HepG2 (cell line): Measurements from ENCODE around the gene CDC42SE2. TPM values are rescaled to one million over a fixed set of nuclear protein-coding genes. Genes with fewer than 3 reads are reported as not detected.

Experiments
- ATAC-seq: fragments of 200-7000 bp; cut with Tn5 transposase; 3 replicates; pipeline ENCODE4 v1.9.1; 2020; ENCODE audit warnings: mild to moderate bottlenecking, moderate library complexity
- BruUV-seq: library from RNA; stranded (reverse); fragments of 400-500 nt; replicated peaks from 2 replicates; lab custom pipeline; 2021; lab: Mats Ljungman, UMichigan
- CTCF ChIA-PET: fragments of 300-600 bp; formaldehyde crosslinking; extraction: SDS; loops from one replicate; lab custom pipeline; 2021; ENCODE audit warnings: low total read pairs, inconsistent platforms, low intra/inter-chr PET ratio; lab: Yijun Ruan, JAX
- POLR2A ChIA-PET: fragments of 350-600 bp; sonication (Branson Sonifier 250); formaldehyde crosslinking; loops from one replicate; lab custom pipeline; 2020; ENCODE audit warnings: antibody characterized with exemption, inconsistent platforms; lab: Yijun Ruan, JAX
- DNase-seq: peaks from one replicate; pipeline ENCODE4 v3.0.0-alpha.2; 2015; ENCODE audit warnings: low spot score
- FAIRE-seq: peaks from 3 replicates; lab custom pipeline; 2011; peaks lifted over from hg19 to GRCh38; lab: Jason Lieb, UNC
- H2AFZ ChIP-seq: one replicate; pipeline ENCODE4 v1.6.1; 2011; ENCODE audit warnings: low read length, inconsistent platforms
- H3K27ac ChIP-seq: fragments of 300-600 bp; 3 replicates; pipeline ENCODE4 v1.8.0; 2011; ENCODE audit warnings: mixed run types, mild to moderate bottlenecking, mixed read lengths, low read length, inconsistent platforms; ENCODE audit not compliant: insufficient read depth; ENCODE audit errors: extremely low read length
- H3K27me3 ChIP-seq, 2 experiments: fragments of 200-600 bp in 1 of 2; 2 replicates in 1 of 2; 3 replicates in 1 of 2; pipeline versions ENCODE4 v1.6.0 to v1.8.0; 2011; ENCODE audit warnings: low read length in 2 of 2, mild to moderate bottlenecking in 2 of 2, moderate library complexity in 2 of 2, inconsistent platforms in 1 of 2; ENCODE audit not compliant: insufficient read depth in 2 of 2, control insufficient read depth in 1 of 2
- H3K36me3 ChIP-seq, 2 experiments: fragments of 200-600 bp in 1 of 2; replicated peaks in 1 of 2; 2 replicates in 1 of 2; 3 replicates in 1 of 2; pipeline versions ENCODE4 v1.5.1 to v1.8.0; 2011; ENCODE audit warnings: low read length in 2 of 2, inconsistent platforms in 1 of 2; ENCODE audit not compliant: insufficient read depth in 2 of 2, control insufficient read depth in 1 of 2
- H3K4me1 ChIP-seq: 2 replicates; pipeline ENCODE4 v1.5.1; 2012; ENCODE audit warnings: low read length, inconsistent platforms; ENCODE audit not compliant: insufficient read depth
- H3K4me2 ChIP-seq: 2 replicates; pipeline ENCODE4 v1.6.0; 2011; ENCODE audit warnings: low read depth, low read length, inconsistent platforms
- H3K4me3 ChIP-seq, 3 experiments: fragments of 200-600 bp in 1 of 3; sonication (generic), shearing (Covaris generic) in 1 of 3; replicated peaks in 1 of 3; 2 replicates each; pipeline ENCODE4 v1.5.1; 2011 to 2016; ENCODE audit warnings: low read length in 3 of 3, inconsistent platforms in 2 of 3, low read depth in 2 of 3, mild to moderate bottlenecking in 2 of 3, control low read depth in 1 of 3, mixed read lengths in 1 of 3; ENCODE audit not compliant: insufficient read depth in 1 of 3
- H3K79me2 ChIP-seq: one replicate; pipeline ENCODE4 v1.6.1; 2011; ENCODE audit warnings: low read length, inconsistent platforms; ENCODE audit not compliant: insufficient read depth
- H3K9ac ChIP-seq: 2 replicates; pipeline ENCODE4 v1.6.0; 2011; ENCODE audit warnings: mild to moderate bottlenecking, low read depth, low read length, inconsistent platforms; ENCODE audit not compliant: insufficient read depth
- H3K9me3 ChIP-seq: 2 replicates; pipeline ENCODE4 v1.5.1; 2012; ENCODE audit warnings: mild to moderate bottlenecking, low read length
- H4K20me1 ChIP-seq: 2 replicates; pipeline ENCODE4 v1.6.0; 2011; ENCODE audit warnings: inconsistent platforms, mild to moderate bottlenecking, low read length, moderate library complexity; ENCODE audit not compliant: insufficient read depth
- ARHGAP35 ChIP-seq: sonication (generic); formaldehyde crosslinking; IDR thresholded peaks from 2 replicates; pipeline ENCODE4 v1.9.0; 2022; ENCODE audit warnings: mild to moderate bottlenecking, inconsistent platforms, moderate library complexity, missing genetic modification reagents, borderline replicate concordance
- CREB3 ChIP-seq: sonication (generic); formaldehyde crosslinking; IDR thresholded peaks from 2 replicates; pipeline ENCODE4 v1.5.0; 2020; ENCODE audit warnings: missing genetic modification reagents
- CSRNP2 ChIP-seq: sonication (generic); formaldehyde crosslinking; conservative IDR thresholded peaks from 2 replicates; pipeline ENCODE4 v1.8.0; 2022; ENCODE audit warnings: low read depth, missing genetic modification reagents
- GMEB1 ChIP-seq: sonication (generic); formaldehyde crosslinking; IDR thresholded peaks from 2 replicates; pipeline ENCODE4 v1.5.1; 2020; ENCODE audit warnings: missing genetic modification reagents, mild to moderate bottlenecking, borderline replicate concordance
- HDAC6 ChIP-seq: fragments of 200-600 bp; sonication (generic); IDR thresholded peaks from 2 replicates; pipeline ENCODE4 v1.7.0; 2017; ENCODE audit warnings: mild to moderate bottlenecking, antibody characterized with exemption, low read length, low read depth
- STAT5B ChIP-seq: sonication (generic); formaldehyde crosslinking; IDR thresholded peaks from 2 replicates; pipeline ENCODE4 v1.4.0; 2020; ENCODE audit warnings: missing genetic modification reagents
- ZBTB7B ChIP-seq: sonication (generic); formaldehyde crosslinking; IDR thresholded peaks from 2 replicates; pipeline ENCODE4 v1.4.0; 2020; ENCODE audit warnings: missing genetic modification reagents
- ZNF121 ChIP-seq: sonication (generic); formaldehyde crosslinking; IDR thresholded peaks from 2 replicates; pipeline ENCODE4 v1.5.0; 2020; ENCODE audit warnings: mild to moderate bottlenecking, missing genetic modification reagents
- ZNF362 ChIP-seq: sonication (generic); formaldehyde crosslinking; IDR thresholded peaks from 2 replicates; pipeline ENCODE4 v1.4.0; 2020; ENCODE audit warnings: missing genetic modification reagents, mild to moderate bottlenecking, borderline replicate concordance
- ZNF431 ChIP-seq: sonication (generic); formaldehyde crosslinking; IDR thresholded peaks from 2 replicates; pipeline ENCODE4 v1.9.0; 2022; ENCODE audit warnings: missing genetic modification reagents, low read depth, mild to moderate bottlenecking, borderline replicate concordance
- ZNF670 ChIP-seq: sonication (generic); formaldehyde crosslinking; IDR thresholded peaks from 2 replicates; pipeline ENCODE4 v1.8.0; 2022; ENCODE audit warnings: mild to moderate bottlenecking, missing genetic modification reagents, borderline replicate concordance
- WGBS: methylation state at CpG from one replicate; pipeline ENCODE4 v1.1.6; 2017; ENCODE audit warnings: low lambda C conversion rate; 5-methylcytosine and 5-hydroxymethylcytosine counted together
- in situ Hi-C: cut with HindIII; loops from 2 replicates; pipeline ENCODE4 v1.10.0; 2017; ENCODE audit warnings: low pct_unique_long_range_greater_than_20kb; ENCODE audit not compliant: extremely low pct_ligation_motif_present
- intact Hi-C: fragments of 100-400 bp; cut with micrococcal nuclease; formaldehyde crosslinking; loops from one replicate; pipeline ENCODE4 v1.10.0; 2022; ENCODE audit not compliant: unreplicated experiment
- polyA plus RNA-seq, 8 experiments: library from polyadenylated mRNA; depleted of rRNA in 3 of 8; stranded (reverse) in 7 of 8; unstranded in 1 of 8; fragments of >200 nt; fragmentation: Illumina TruSeq in 4 of 8; extraction: Trizol in 4 of 8; gene quantifications; 2 replicates each; pipeline versions ENCODE4 v1.2.1 to v1.2.3, GENCODE V29; 2011 to 2016; ENCODE audit warnings: low read depth in 4 of 8, missing spikeins in 1 of 8, mixed read lengths in 1 of 8; ENCODE audit not compliant: insufficient read depth in 1 of 8
- total RNA-seq, 5 experiments: library from RNA; depleted of rRNA; stranded (reverse); fragments of >200 nt; fragmentation: Illumina TruSeq; extraction: Trizol; gene quantifications; 2 replicates each; pipeline ENCODE4 v1.2.3, GENCODE V29; 2016; ENCODE audit warnings: low read depth in 1 of 5

The CDC42SE2 gene
- total and polyA plus RNA-seq, 2 of the 13 experiments (the other 11 are each of a cell fraction or from before 2014, with no cell fraction given), result 19.6 to 25.0 TPM

- in situ Hi-C loops (no loop called here), intact Hi-C loops (no loop called here)
- H2AFZ ChIP-seq, result no peak overlapping the region
- no peak overlapping the region for H3K4me3 ChIP-seq
- no TSS peak for BruUV-seq
- ATAC-seq (no peak), FAIRE-seq (no peak), DNase-seq (no peak)
- no peaks in the 10 kb centered on the region for H3K36me3 ChIP-seq
- no peaks in the 10 kb centered on the region for H4K20me1 ChIP-seq
- ChIA-PET POLR2A (no interaction called here), CTCF (no interaction called here)
- H3K27ac ChIP-seq, result no peak overlapping the region
- H3K79me2 ChIP-seq, result peaks cover 23% of the 10 kb centered on the region
- H3K9ac ChIP-seq, result no peak overlapping the region
- H3K9me3 ChIP-seq, result no peaks in the 10 kb centered on the region
- TF ChIP-seq CSRNP2 (CRISPR knock-in tag) (no peak), ZNF121 (CRISPR knock-in tag) (peak; percentile 19; the same call in 1 of the 2 replicates)
- H3K4me2 ChIP-seq, result no peak overlapping the region
- peaks cover 30% of the 10 kb centered on the region for H3K4me1 ChIP-seq
- WGBS, result 96% methylated on average over 6 of the region's 6 CpGs
- no peaks in the 10 kb centered on the region; a peak in 2 of 5 replicates for H3K27me3 ChIP-seq
These were observed 2.4 kb upstream of the CDC42SE2 start for GRCh38 chr5:131261483-131261882.

GRCh38 chr5:131262953-131263541 lies 806 bp upstream of the CDC42SE2 start:
- Histone ChIP-seq H3K4me2 (peak overlapping the region; percentile 86), H3K36me3 (no peaks in the 10 kb centered on the region), H3K9me3 (no peaks in the 10 kb centered on the region), H4K20me1 (no peaks in the 10 kb centered on the region), H3K27ac (peak overlapping the region; percentile 60), H3K79me2 (peaks cover 36% of the 10 kb centered on the region), H3K9ac (peak overlapping the region; percentile 79), H3K4me1 (peaks cover 40% of the 10 kb centered on the region), H3K27me3 (no peaks in the 10 kb centered on the region; a peak in 1 of 5 replicates), H3K4me3 (peak overlapping the region; percentile 64 to 99 (median 79)), H2AFZ (peak overlapping the region; percentile 86)
- intact Hi-C loops (no loop called here), in situ Hi-C loops (no loop called here)
- DNase-seq, result no peak
- BruUV-seq, result TSS peak; percentile 95
- POLR2A ChIA-PET, result interaction anchor here (1.1 to 3.6 kb wide), 5 partner anchors 11 to 119 kb away, joined by 3 to 20 read pairs (median 3); no protein-coding TSS in a partner anchor
- WGBS, result 22% methylated on average over 10 of the region's 10 CpGs
- no peak for FAIRE-seq
- CTCF ChIA-PET, result no interaction called here
- peak; percentile 14 for ATAC-seq
- TF ChIP-seq CREB3 (CRISPR knock-in tag), result no peak
- TF ChIP-seq HDAC6, result no peak
- 0 out of 2 replicates have a peak, but pooled peaks have one; percentile 11 for TF ChIP-seq GMEB1 (CRISPR knock-in tag)
- 0 out of 2 replicates have a peak, but pooled peaks have one; percentile 7 for TF ChIP-seq ZBTB7B (CRISPR knock-in tag)
- 0 out of 2 replicates have a peak, but pooled peaks have one; percentile 4 for TF ChIP-seq ZNF431 (CRISPR knock-in tag)
- peak; percentile 59; the same call in 1 of the 2 replicates for TF ChIP-seq ZNF362 (CRISPR knock-in tag)
- TF ChIP-seq ZNF670 (CRISPR knock-in tag), result no peak
- no peak for TF ChIP-seq ARHGAP35 (CRISPR knock-in tag)
- no peak for TF ChIP-seq STAT5B
